HG03095 (cell line): Measurements from ENCODE around the gene TUBB8B.
"Not testable (repeated sequence)": the region's sequence is repeated elsewhere in the genome, so short reads cannot be mapped to it uniquely, and the experiment has no call there.

Source experiments
- ATAC-seq: cut with Tn5 transposase; IDR thresholded peaks from one replicate; pipeline ENCODE4 v1.9.1; 2021; ENCODE audit warnings: moderate library complexity; ENCODE audit not compliant: unreplicated experiment

TUBB8B gene

GRCh38 chr18:13177-13576 lies 36.2 kb downstream of the TUBB8B start:
- ATAC-seq: not testable (repeated sequence)

GRCh38 chr18:12773-13172 lies 36.6 kb downstream of the TUBB8B start:
- ATAC-seq: not testable (repeated sequence)

GRCh38 chr18:11383-12274 lies 37.8 kb downstream of the TUBB8B start:
- not testable (repeated sequence) for ATAC-seq

GRCh38 chr18:10624-11184 lies 38.7 kb downstream of the TUBB8B start:
- ATAC-seq: not testable (repeated sequence)

- not testable (repeated sequence) for ATAC-seq
Measured at GRCh38 chr18:9937-10336, 39.5 kb downstream of the TUBB8B start.
